ENCODE results near the gene FBXL5. TPM values are rescaled to one million over a fixed set of nuclear protein-coding genes. Genes with fewer than 3 reads are reported as not detected.

The FBXL5 gene
- total and polyA plus RNA-seq, 9 of the 15 experiments (the other 6 are each of a cell fraction or from before 2014, with no cell fraction given), result 6.0 to 35.2 (median 22.1) TPM

DNA sequence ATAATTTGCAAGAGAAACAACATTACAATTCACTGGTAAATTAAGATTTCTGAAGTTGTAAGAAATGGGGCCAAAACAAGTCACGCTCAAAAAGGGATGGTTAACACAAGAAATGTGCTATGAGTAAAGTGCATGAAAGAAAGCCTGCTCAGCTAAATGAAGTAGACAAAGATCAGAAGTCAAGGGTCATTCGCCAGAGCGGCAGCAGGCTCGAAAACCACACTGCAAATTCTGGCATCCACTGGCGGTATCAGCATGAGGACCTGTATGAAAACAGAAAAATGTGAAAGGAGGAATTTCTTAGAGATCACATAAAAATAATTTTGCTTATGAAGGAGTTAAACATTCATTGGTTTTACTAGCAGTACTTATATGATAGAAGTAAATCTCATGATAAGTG lies 49.6 kb downstream of the FBXL5 start:
- POLR2A ChIA-PET, result no interaction called here
- no peak overlapping the region for H3K4me2 ChIP-seq (ENCODE audit: insufficient read depth, low read length)
- no peaks in the 10 kb centered on the region for H4K20me1 ChIP-seq (replicated peaks; ENCODE audit: control insufficient read depth, insufficient read depth, low read length)
- H2AFZ ChIP-seq (ENCODE audit: low read depth, low read length), result no peak overlapping the region
- BruUV-seq (replicated peaks), result no TSS peak
- no peaks in the 10 kb centered on the region for H3K27me3 ChIP-seq (ENCODE audit: control insufficient read depth in 2 of 2, insufficient read depth in 2 of 2, low read length in 2 of 2)
- H3K9me1 ChIP-seq (ENCODE audit: control insufficient read depth, insufficient read depth, low read length), result no peaks in the 10 kb centered on the region
- DNase-seq (ENCODE audit: extremely low read depth in 1 of 4, low spot score in 3 of 4) (no peak), ATAC-seq (no peak), FAIRE-seq (no peak)
- CTCF ChIA-PET (ENCODE audit: low intra/inter-chr PET ratio), result no interaction called here
- H3K4me3 ChIP-seq, result no peak overlapping the region
- in situ Hi-C loops (cut with MboI), result no loop called here
- WGBS (ENCODE audit: insufficient coverage, low coverage, missing lambda C conversion rate), result 89% methylated on average over 5 of the region's 5 CpGs
- H3K27ac ChIP-seq (ENCODE audit: extremely low read depth, low read depth, low read length), result no peak overlapping the region
- H3K79me2 ChIP-seq (ENCODE audit: control insufficient read depth, insufficient read depth, low read length), result no peaks in the 10 kb centered on the region
- H3K9ac ChIP-seq (ENCODE audit: insufficient read depth in 1 of 2, low read depth in 2 of 2, low read length in 2 of 2), result no peak overlapping the region
- TF ChIP-seq, protein P1, sequence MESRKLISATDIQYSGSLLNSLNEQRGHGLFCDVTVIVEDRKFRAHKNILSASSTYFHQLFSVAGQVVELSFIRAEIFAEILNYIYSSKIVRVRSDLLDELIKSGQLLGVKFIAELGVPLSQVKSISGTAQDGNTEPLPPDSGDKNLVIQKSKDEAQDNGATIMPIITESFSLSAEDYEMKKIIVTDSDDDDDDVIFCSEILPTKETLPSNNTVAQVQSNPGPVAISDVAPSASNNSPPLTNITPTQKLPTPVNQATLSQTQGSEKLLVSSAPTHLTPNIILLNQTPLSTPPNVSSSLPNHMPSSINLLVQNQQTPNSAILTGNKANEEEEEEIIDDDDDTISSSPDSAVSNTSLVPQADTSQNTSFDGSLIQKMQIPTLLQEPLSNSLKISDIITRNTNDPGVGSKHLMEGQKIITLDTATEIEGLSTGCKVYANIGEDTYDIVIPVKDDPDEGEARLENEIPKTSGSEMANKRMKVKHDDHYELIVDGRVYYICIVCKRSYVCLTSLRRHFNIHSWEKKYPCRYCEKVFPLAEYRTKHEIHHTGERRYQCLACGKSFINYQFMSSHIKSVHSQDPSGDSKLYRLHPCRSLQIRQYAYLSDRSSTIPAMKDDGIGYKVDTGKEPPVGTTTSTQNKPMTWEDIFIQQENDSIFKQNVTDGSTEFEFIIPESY (CRISPR knock-in tag; IDR thresholded peaks at IDR 0.05), result peak; percentile 63
- TF ChIP-seq EHMT2 (IDR thresholded peaks at IDR 0.05), result no peak
- no peaks in the 10 kb centered on the region for H3K9me3 ChIP-seq (replicated peaks; ENCODE audit: control insufficient read depth, insufficient read depth, low read depth, low read length)
- H3K36me3 ChIP-seq (ENCODE audit: control insufficient read depth, insufficient read depth, low read length), result peaks cover 5% of the 10 kb centered on the region; the same call in 1 of the 3 replicates
- intact Hi-C loops (cut with micrococcal nuclease), result no loop called here
- H3K4me1 ChIP-seq (replicated peaks in 1 of 2; ENCODE audit: control insufficient read depth in 2 of 2, insufficient read depth in 2 of 2, low read length in 2 of 2), result no peaks in the 10 kb centered on the region

DNA sequence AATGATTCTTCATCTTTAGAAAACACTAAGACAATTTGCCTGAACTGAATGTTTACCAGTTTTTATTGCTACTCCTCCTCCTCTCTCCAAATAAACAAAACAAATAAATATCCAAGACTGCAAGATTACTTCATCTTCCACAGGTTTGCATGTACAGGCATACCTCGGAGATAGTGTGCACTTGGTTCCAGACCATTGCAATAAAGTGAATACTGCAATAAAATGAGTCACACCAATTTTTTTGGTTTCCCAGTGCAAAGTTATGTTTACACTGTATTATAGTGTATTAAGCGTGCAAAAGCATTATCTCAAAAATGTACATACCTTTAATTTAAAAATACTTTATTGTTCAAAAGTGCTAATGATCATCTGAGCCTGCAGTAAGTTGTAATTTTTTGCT lies 53.3 kb downstream of the FBXL5 start:
- CTCF ChIA-PET (ENCODE audit: low intra/inter-chr PET ratio), result no interaction called here
- Histone ChIP-seq H3K27ac (ENCODE audit: extremely low read depth, low read depth, low read length) (no peak overlapping the region), H3K9me1 (ENCODE audit: control insufficient read depth, insufficient read depth, low read length) (no peaks in the 10 kb centered on the region), H3K9me3 (replicated peaks; ENCODE audit: control insufficient read depth, insufficient read depth, low read depth, low read length) (no peaks in the 10 kb centered on the region), H3K79me2 (ENCODE audit: control insufficient read depth, insufficient read depth, low read length) (no peaks in the 10 kb centered on the region), H3K4me1 (replicated peaks in 1 of 2; ENCODE audit: control insufficient read depth in 2 of 2, insufficient read depth in 2 of 2, low read length in 2 of 2) (no peaks in the 10 kb centered on the region), H3K4me2 (ENCODE audit: insufficient read depth, low read length) (no peak overlapping the region), H3K36me3 (ENCODE audit: control insufficient read depth, insufficient read depth, low read length) (peaks cover 5% of the 10 kb centered on the region; the same call in 1 of the 3 replicates), H3K9ac (ENCODE audit: insufficient read depth in 1 of 2, low read depth in 2 of 2, low read length in 2 of 2) (no peak overlapping the region), H3K4me3 (no peak overlapping the region), H3K27me3 (ENCODE audit: control insufficient read depth in 2 of 2, insufficient read depth in 2 of 2, low read length in 2 of 2) (no peaks in the 10 kb centered on the region), H2AFZ (ENCODE audit: low read depth, low read length) (no peak overlapping the region), H4K20me1 (replicated peaks; ENCODE audit: control insufficient read depth, insufficient read depth, low read length) (no peaks in the 10 kb centered on the region)
- BruUV-seq (replicated peaks), result no TSS peak
- ATAC-seq, result no peak
- POLR2A ChIA-PET, result no interaction called here
- TF ChIP-seq PURB (CRISPR knock-in tag; IDR thresholded peaks at IDR 0.05; ENCODE audit: low read depth), result no peak
- TF ChIP-seq TAF9B (IDR thresholded peaks at IDR 0.05; ENCODE audit: partially characterized antibody), result no peak
- no peak for TF ChIP-seq U2AF2 (optimal IDR thresholded peaks at IDR 0.05; ENCODE audit: low read depth, low read length)
- no peak for TF ChIP-seq ZFX (CRISPR knock-in tag; IDR thresholded peaks at IDR 0.05)
- TF ChIP-seq FUS (optimal IDR thresholded peaks at IDR 0.05; ENCODE audit: low read depth, low read length), result no peak
- no peak for TF ChIP-seq MTA2 (IDR thresholded peaks at IDR 0.05; ENCODE audit: low read depth)
- TF ChIP-seq XRCC4 (IDR thresholded peaks at IDR 0.05; ENCODE audit: extremely low read depth, insufficient read depth, insufficient read length), result no peak
- no peak for TF ChIP-seq SETDB1 (IDR thresholded peaks at IDR 0.05; ENCODE audit: low read length)
- no peak for TF ChIP-seq DDX20 (tag; IDR thresholded peaks at IDR 0.05; ENCODE audit: low read depth)
- TF ChIP-seq BDP1 (IDR thresholded peaks at IDR 0.05; ENCODE audit: insufficient read depth, insufficient read length), result no peak
- no peak for TF ChIP-seq ZNF212 (CRISPR knock-in tag; IDR thresholded peaks at IDR 0.05)
- no peak for TF ChIP-seq ZNF282 (CRISPR knock-in tag; IDR thresholded peaks at IDR 0.05)
- no peak for TF ChIP-seq ZNF23 (CRISPR knock-in tag; IDR thresholded peaks at IDR 0.05)
- TF ChIP-seq ZNF175 (CRISPR knock-in tag; IDR thresholded peaks at IDR 0.05; ENCODE audit: low read depth), result no peak
- WGBS (ENCODE audit: insufficient coverage, low coverage, missing lambda C conversion rate), result 85% methylated on average over 2 of the region's 2 CpGs
- intact Hi-C loops (cut with micrococcal nuclease), result no loop called here
- DNase-seq (ENCODE audit: extremely low read depth in 1 of 4, low spot score in 3 of 4), result no peak
- in situ Hi-C loops (cut with MboI), result no loop called here
- FAIRE-seq, result no peak
